ENCODE measurements around the gene EPS15. TPM values are rescaled to one million over a fixed set of nuclear protein-coding genes. Genes with fewer than 3 reads are reported as not detected.

Gene EPS15
- total and polyA plus RNA-seq, 2 donors from 2014 or later: 17.5 to 91.3 TPM

DNA sequence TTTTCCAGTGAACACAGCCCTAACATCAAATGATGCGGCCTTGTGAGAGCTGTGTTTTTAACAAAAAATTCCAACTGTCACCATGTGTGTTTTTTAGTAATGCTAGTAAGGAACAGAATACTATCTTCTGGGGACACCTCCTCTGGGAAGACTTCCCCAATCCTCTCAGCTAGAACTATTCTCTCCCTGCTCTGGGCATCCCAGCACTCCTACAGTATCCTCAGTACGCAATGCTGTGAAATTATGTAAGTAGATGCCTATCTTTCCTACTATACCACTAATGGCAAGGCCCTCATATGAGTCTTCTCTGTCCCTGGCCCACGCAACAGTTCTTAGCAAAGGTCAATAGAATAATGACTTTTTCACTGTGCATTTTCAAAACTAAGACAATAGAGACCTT is 169.2 kb downstream of the EPS15 start:
- no peaks in the 10 kb centered on the region for H3K9me3 ChIP-seq (ENCODE audit: control insufficient read depth in 2 of 3, insufficient read depth in 1 of 3, low read length in 3 of 3)
- no peaks in the 10 kb centered on the region for H3K36me3 ChIP-seq (ENCODE audit: control insufficient read depth in 2 of 3, insufficient read depth in 3 of 3, low read length in 3 of 3)
- intact Hi-C loops (cut with DNase I): no loop called here
- FAIRE-seq: no peak
- no peak overlapping the region for H3K9ac ChIP-seq (ENCODE audit: low read length in 3 of 3)
- no peaks in the 10 kb centered on the region for H3K27me3 ChIP-seq (ENCODE audit: control insufficient read depth, insufficient read depth, low read length)
- H3K4me3 ChIP-seq (ENCODE audit: low read length in 3 of 3): no peak overlapping the region
- peaks cover 0 to 2% (median 0%) of the 10 kb centered on the region in 3 donors for H3K4me1 ChIP-seq (ENCODE audit: control insufficient read depth in 2 of 3, insufficient read depth in 2 of 3, low read depth in 1 of 3, low read length in 3 of 3)
- no peak overlapping the region for H3K27ac ChIP-seq (ENCODE audit: low read depth in 2 of 2, low read length in 2 of 2)
- DNase-seq: no peak
- no peak for TF ChIP-seq CTCF (IDR thresholded peaks at IDR 0.05; ENCODE audit: borderline replicate concordance, extremely low read depth, insufficient read depth)

DNA sequence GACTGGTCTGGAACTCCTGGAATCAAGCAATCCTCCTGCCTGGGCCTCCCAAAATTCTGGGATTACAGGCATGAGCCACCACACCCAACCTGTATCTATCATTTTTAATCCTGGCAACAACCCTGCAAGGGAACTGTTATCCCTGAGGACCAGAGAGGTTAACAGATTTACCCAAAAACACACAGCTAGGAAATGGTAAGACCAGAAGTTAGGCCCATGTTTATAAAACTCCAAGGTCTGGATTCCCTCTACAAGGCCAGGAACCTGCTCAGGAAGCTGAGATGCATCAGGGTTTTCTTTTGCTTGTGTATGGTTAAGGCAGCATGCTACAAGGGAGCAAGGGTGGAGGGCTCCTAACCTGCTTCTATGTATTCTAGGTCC is 170.9 kb downstream of the EPS15 start:
- FAIRE-seq: no peak
- no peak overlapping the region for H3K9ac ChIP-seq (ENCODE audit: low read length in 3 of 3)
- no peak overlapping the region for H3K27ac ChIP-seq (ENCODE audit: low read depth in 2 of 2, low read length in 2 of 2)
- TF ChIP-seq CTCF (IDR thresholded peaks at IDR 0.05; ENCODE audit: borderline replicate concordance, extremely low read depth, insufficient read depth): no peak
- intact Hi-C loops (cut with DNase I): no loop called here
- no peak overlapping the region for H3K4me3 ChIP-seq (ENCODE audit: low read length in 3 of 3)
- no peaks in the 10 kb centered on the region for H3K36me3 ChIP-seq (ENCODE audit: control insufficient read depth in 2 of 3, insufficient read depth in 3 of 3, low read length in 3 of 3)
- DNase-seq: no peak
- no peaks in the 10 kb centered on the region for H3K9me3 ChIP-seq (ENCODE audit: control insufficient read depth in 2 of 3, insufficient read depth in 1 of 3, low read length in 3 of 3)
- H3K27me3 ChIP-seq (ENCODE audit: control insufficient read depth, insufficient read depth, low read length): peaks cover 6% of the 10 kb centered on the region
- peaks cover 0 to 2% (median 0%) of the 10 kb centered on the region in 3 donors for H3K4me1 ChIP-seq (ENCODE audit: control insufficient read depth in 2 of 3, insufficient read depth in 2 of 3, low read depth in 1 of 3, low read length in 3 of 3)

- intact Hi-C loops (cut with DNase I): no loop called here
- no peaks in the 10 kb centered on the region for H3K9me3 ChIP-seq (ENCODE audit: control insufficient read depth in 2 of 3, insufficient read depth in 1 of 3, low read length in 3 of 3)
- peaks cover 0 to 2% (median 0%) of the 10 kb centered on the region in 3 donors for H3K4me1 ChIP-seq (ENCODE audit: control insufficient read depth in 2 of 3, insufficient read depth in 2 of 3, low read depth in 1 of 3, low read length in 3 of 3)
- H3K27me3 ChIP-seq (ENCODE audit: control insufficient read depth, insufficient read depth, low read length): peaks cover 6% of the 10 kb centered on the region
- H3K27ac ChIP-seq (ENCODE audit: low read depth in 2 of 2, low read length in 2 of 2): no peak overlapping the region
- no peaks in the 10 kb centered on the region for H3K36me3 ChIP-seq (ENCODE audit: control insufficient read depth in 2 of 3, insufficient read depth in 3 of 3, low read length in 3 of 3)
- FAIRE-seq (no peak), DNase-seq (no peak)
- TF ChIP-seq CTCF (IDR thresholded peaks at IDR 0.05; ENCODE audit: borderline replicate concordance, extremely low read depth, insufficient read depth): no peak
- no peak overlapping the region for H3K4me3 ChIP-seq (ENCODE audit: low read length in 3 of 3)
- no peak overlapping the region for H3K9ac ChIP-seq (ENCODE audit: low read length in 3 of 3)
Observed at GRCh38 chr1:51347398-51348146, 171.5 kb downstream of the EPS15 start.
